A172 (cell line): ENCODE data around the gene PLXDC2. TPM values are rescaled to one million over a fixed set of nuclear protein-coding genes. Genes with fewer than 3 reads are reported as not detected.
"Not testable (repeated sequence)": the region's sequence is repeated elsewhere in the genome, so short reads cannot be mapped to it uniquely, and the experiment has no call there.

ENCODE experiments used
- DNase-seq: peaks from one replicate; pipeline ENCODE4 v3.0.0-alpha.2; 2015; ENCODE audit warnings: low spot score
- total RNA-seq: library from RNA; depleted of rRNA; stranded (reverse); fragments of >200 nt; shearing (Covaris generic); gene quantifications from 2 replicates; pipeline ENCODE4 v1.2.3, GENCODE V29; 2014

The PLXDC2 gene
- total RNA-seq, 1 experiment from 2014 or later = 7.0 TPM

GRCh38 chr10:20191392-20191791 lies 375.2 kb downstream of the PLXDC2 start:
- not testable (repeated sequence) for DNase-seq

GRCh38 chr10:20195076-20195475 lies 378.8 kb downstream of the PLXDC2 start:
- DNase-seq = no peak

GRCh38 chr10:20200758-20201157 lies 384.5 kb downstream of the PLXDC2 start:
- DNase-seq = no peak

- no peak for DNase-seq
Observed at GRCh38 chr10:20202337-20202736, 386.1 kb downstream of the PLXDC2 start.

- no peak for DNase-seq
Observed at GRCh38 chr10:20207653-20208052, 391.4 kb downstream of the PLXDC2 start.

- DNase-seq = not testable (repeated sequence)
Observed at GRCh38 chr10:20209098-20209497, 392.9 kb downstream of the PLXDC2 start.

GRCh38 chr10:20215547-20216152 lies 399.4 kb downstream of the PLXDC2 start:
- no peak for DNase-seq

GRCh38 chr10:20221356-20221755 lies 405.1 kb downstream of the PLXDC2 start:
- no peak for DNase-seq

GRCh38 chr10:20228729-20229128 lies 412.5 kb downstream of the PLXDC2 start:
- no peak for DNase-seq

- no peak for DNase-seq
Observed at GRCh38 chr10:20232079-20232705, 416.0 kb downstream of the PLXDC2 start.

- no peak for DNase-seq
Observed at GRCh38 chr10:20233423-20233822, 417.2 kb downstream of the PLXDC2 start.

GRCh38 chr10:20234579-20234978 lies 418.3 kb downstream of the PLXDC2 start:
- DNase-seq = no peak

- no peak for DNase-seq
Observed at GRCh38 chr10:20237091-20237570, 420.9 kb downstream of the PLXDC2 start.

- no peak for DNase-seq
Observed at GRCh38 chr10:20237586-20237985, 421.4 kb downstream of the PLXDC2 start.

GRCh38 chr10:20240643-20241042 lies 424.4 kb downstream of the PLXDC2 start:
- no peak for DNase-seq

- DNase-seq = no peak
Observed at GRCh38 chr10:20247454-20247853, 431.2 kb downstream of the PLXDC2 start.

GRCh38 chr10:20247891-20248708 lies 431.9 kb downstream of the PLXDC2 start:
- DNase-seq = no peak

GRCh38 chr10:20254078-20254477 lies 437.8 kb downstream of the PLXDC2 start:
- DNase-seq = no peak

- no peak for DNase-seq
Observed at GRCh38 chr10:20254497-20254896, 438.3 kb downstream of the PLXDC2 start.

GRCh38 chr10:20256969-20257368 lies 440.7 kb downstream of the PLXDC2 start:
- no peak for DNase-seq

GRCh38 chr10:20257422-20257821 lies 441.2 kb downstream of the PLXDC2 start:
- no peak for DNase-seq

- no peak for DNase-seq
Observed at GRCh38 chr10:20265146-20265545, 448.9 kb downstream of the PLXDC2 start.

GRCh38 chr10:20267734-20268133 lies 451.5 kb downstream of the PLXDC2 start:
- DNase-seq = no peak
